GM19397 (cell line): ENCODE measurements around the gene ITIH3.

Experiments
- ATAC-seq: cut with Tn5 transposase; IDR thresholded peaks from one replicate; pipeline ENCODE4 v1.9.1; 2021; ENCODE audit warnings: mild to moderate bottlenecking, moderate library complexity; ENCODE audit not compliant: unreplicated experiment

ITIH3 gene

GRCh38 chr3:52779011-52779836 is 15.4 kb upstream of the ITIH3 start:
- peak; percentile 74 for ATAC-seq

- no peak for ATAC-seq
These were observed 14.6 kb upstream of the ITIH3 start for GRCh38 chr3:52779837-52780585.

DNA sequence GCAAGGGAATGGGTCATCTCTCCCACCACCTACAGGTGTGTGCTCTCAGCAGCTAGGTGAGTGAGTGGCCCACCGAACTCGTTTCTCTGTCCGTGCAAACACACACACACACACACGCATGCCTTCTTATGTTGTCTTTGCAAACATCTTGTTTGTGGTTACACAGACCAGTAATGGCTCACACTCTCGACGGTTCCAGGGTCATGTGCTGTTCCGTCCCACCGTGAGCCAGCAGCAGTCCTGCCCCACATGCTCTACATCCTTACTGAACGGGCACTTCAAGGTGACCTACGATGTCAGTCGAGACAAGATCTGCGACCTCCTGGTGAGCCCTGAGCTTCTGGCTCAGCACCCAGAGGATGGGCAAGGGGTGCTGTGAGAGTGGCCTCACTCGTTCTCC is 12.9 kb upstream of the ITIH3 start:
- ATAC-seq = no peak

GRCh38 chr3:52782412-52783210 is 12.0 kb upstream of the ITIH3 start:
- ATAC-seq = no peak

- ATAC-seq = no peak
These were observed 11.4 kb upstream of the ITIH3 start for GRCh38 chr3:52783211-52783555.

DNA sequence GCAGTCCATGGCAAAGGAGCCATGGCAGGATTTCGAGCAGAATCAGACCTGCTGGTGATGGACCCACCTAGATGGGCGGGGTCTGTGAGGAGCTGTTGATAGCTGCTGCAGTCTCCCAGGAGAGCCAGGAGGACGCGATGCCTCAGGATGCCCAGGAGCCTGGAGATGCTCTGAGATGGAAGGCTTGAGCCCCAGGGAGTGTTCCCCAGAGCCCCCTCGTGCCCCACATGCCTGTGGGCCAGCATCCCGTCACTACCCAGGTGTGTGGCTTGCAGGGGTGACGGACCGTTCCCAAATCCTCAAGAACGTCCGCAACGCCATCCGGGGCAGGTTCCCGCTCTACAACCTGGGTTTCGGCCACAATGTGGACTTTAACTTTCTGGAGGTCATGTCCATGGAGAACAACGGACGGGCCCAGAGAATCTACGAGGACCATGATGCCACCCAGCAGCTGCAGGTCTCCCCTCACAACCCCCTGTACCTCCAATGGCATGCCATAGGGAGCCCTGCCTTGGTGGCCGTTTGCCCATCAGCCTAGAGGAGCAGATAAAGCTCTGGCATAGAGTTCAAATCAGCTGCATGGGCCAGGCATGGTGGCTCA is 10.5 kb upstream of the ITIH3 start:
- ATAC-seq = no peak

DNA sequence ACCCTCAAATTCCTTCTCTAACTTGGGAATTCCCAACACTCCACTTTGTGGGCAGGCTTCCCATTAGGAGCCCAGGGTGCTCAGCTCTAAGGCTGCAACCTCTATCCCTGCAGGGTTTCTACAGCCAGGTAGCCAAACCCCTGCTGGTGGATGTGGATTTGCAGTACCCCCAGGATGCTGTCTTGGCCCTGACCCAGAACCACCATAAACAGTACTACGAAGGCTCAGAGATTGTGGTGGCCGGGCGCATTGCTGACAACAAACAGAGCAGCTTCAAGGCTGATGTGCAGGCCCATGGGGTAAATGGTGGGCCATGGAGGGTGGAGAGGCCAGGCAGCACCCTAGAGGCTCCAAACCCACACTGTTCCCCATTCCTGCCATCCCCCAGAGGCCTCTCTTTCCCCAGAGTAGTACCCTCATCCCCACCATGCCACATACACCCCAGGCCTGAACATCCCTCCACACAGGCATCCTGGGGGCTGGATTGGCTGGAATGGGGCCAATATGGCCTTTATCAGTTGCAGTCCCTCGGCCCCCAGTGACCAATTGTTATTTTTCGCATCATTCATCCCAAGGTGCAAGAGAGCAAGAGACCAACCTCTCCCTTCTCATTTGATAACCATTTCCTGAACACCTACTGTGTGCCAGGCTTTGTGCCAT is 9.5 kb upstream of the ITIH3 start:
- no peak for ATAC-seq

GRCh38 chr3:52786330-52787215 is 8.0 kb upstream of the ITIH3 start:
- ATAC-seq = no peak

DNA sequence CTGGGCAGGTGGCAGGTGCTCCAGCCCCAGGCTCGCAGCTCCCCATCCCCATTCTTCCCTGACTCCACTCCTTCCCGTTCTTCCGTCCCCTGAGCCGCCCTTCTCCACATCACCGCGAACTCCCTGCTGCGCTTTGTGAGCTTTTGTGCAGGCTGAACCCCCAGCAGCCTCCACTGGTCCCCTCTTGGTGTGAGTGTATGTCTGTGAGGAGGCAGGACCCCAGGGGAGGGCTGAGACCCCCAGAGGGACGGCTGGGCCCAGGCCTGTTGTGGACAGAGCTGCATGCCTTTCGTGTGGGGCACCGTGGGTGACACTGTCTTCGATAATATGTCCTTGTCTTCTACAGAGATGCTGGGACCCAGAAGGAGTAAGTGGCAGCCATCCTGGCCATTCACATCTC is 7.3 kb upstream of the ITIH3 start:
- no peak for ATAC-seq

DNA sequence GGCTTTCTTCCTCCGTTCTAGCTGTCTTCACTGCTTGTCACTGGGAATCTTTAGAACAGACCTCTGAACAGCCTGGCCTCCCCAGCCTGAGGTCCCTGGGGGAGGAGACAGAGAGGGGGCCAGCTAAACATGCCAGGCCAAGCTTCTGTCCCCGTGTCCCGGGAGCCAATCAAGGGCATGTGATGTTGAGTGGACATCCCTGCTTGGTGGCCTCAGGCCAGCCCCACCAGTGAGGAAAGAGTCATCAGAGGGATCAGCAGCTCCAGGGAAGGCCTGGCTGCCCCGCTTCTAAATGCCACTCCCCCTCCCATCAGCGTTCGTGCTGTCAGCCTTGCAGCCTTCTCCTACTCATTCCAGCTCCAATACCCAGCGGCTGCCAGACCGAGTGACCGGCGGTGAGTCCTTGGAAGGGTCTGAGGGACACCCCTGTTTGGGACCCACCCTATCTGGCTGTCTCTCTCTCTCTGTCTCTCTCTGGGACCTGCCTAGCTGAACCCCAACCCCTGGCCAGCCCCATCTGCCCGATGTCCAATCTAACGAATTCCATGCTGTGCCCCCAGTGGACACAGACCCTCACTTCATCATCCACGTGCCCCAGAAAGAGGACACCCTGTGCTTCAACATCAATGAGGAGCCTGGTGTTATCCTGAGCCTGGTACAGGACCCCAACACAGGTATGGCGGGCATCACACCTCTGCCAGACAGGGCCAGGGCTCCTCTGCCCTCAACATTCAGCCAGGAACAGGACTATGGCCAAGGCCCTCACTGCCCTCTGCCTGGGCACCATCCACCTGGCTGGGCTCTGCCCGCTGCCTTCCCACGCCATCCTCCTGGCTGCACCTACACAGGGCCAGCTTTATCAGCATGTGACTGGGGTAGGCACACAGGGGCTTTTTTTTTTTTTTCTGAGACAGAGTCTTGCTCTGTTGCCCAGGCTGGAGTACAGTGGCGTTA is 6.6 kb upstream of the ITIH3 start:
- ATAC-seq = no peak

GRCh38 chr3:52788890-52789745 is 5.5 kb upstream of the ITIH3 start:
- ATAC-seq = no peak

- no peak for ATAC-seq
These were observed 4.9 kb upstream of the ITIH3 start for GRCh38 chr3:52789746-52790040.

DNA sequence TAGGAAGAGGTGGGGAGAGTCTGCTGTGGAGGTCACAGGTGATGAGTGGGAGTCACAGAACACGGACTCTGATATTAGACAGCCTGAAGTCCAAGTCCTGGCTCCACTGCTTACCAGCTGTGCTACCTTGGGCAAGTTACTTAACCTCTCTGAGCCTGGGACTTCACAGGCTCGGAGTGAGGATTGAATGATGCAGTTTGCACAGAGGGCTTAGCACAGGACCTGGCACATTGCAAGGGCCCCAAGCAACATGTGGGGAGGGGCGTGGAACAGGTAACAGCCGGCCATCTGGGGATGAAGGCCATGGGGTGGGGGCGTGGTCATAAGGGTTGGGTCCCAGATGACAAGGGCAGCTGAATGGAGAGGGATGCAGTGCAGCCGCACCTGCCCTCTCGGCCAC is 4.3 kb upstream of the ITIH3 start:
- ATAC-seq = no peak

GRCh38 chr3:52790741-52791140 is 3.9 kb upstream of the ITIH3 start:
- no peak for ATAC-seq

DNA sequence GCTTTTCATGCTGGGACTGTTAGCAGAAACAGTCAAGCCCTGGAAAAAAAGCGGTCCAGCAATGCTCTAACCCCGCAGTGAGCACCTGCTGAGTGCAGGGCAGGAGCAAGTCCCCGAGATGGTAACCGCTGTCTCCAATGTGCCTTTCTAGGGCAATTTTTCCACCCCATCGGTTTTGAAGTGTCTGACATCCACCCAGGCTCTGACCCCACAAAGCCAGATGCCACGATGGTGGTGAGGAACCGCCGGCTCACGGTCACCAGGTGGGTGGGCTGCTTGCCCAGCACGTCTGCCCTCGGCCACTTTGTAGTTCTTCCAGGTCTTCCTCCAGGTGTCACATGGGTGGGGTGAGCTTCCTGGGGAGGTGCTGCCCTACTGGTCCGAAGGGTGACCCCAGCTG is 3.2 kb upstream of the ITIH3 start:
- ATAC-seq = no peak

DNA sequence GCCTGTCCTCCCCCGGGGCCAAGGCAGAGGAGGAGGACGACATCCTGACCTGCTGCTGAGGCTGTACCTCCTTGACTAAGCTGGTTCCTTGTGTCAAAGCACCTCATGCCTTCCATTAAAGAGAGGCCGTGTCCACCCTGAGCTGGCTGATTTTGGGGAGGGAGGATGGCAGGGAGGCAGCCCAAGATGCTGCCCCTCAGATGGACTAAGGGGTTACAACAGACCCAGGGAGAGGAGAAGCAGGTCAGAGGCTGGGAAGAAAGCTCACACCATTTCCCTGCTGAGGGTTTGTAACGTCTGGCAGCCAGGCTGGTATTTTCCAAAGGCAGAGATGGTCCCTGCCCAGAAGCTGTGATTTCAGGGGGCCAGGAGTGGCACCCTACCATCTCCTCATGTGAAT is 2.7 kb upstream of the ITIH3 start:
- ATAC-seq = no peak

DNA sequence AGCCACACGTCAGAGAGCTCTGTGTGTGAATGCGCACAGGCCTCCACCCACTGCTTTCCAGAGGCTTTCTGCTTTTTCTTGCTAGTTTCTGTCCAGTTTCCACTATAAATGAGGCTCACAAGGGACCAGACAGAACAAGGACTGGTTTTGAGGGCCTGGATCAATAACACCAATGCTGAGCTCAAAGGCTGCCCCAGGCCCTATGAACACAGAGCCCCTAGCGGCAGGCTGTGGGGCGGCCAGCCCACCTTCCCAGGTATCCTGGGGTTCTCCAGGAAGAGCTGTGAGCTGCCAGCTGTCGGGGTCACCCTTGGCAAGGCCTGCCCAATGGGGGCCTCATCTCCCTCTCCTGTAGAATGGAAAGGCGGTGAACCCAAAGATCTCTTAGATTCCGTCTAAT is 2.2 kb upstream of the ITIH3 start:
- ATAC-seq = no peak
